Erythroblast (primary cell): Measurements from ENCODE around the gene CCL4L2.

Source experiments
- GATA1 ChIP-seq: IDR thresholded peaks from 2 replicates; pipeline ENCODE4 v1.6.1; 2011; ENCODE audit warnings: low read depth, mild to moderate bottlenecking, control low read depth, low read length, moderate library complexity
- POLR2A ChIP-seq: IDR thresholded peaks from 2 replicates; pipeline ENCODE4 v1.6.1; 2011; ENCODE audit warnings: mild to moderate bottlenecking, low read length

GRCh38 chr17:36198831-36199465, 11.9 kb upstream of the CCL4L2 start:
- TF ChIP-seq POLR2A (no peak), GATA1 (no peak)
